Heart right ventricle (tissue), 16 donors: ENCODE data around the gene PRDM16. TPM values are rescaled to one million over a fixed set of nuclear protein-coding genes. Genes with fewer than 3 reads are reported as not detected.

Source experiments
- ATAC-seq, 8 donors: fragments of 200-7000 bp; cut with Tn5 transposase; one replicate each; pipeline ENCODE4 v1.9.1; 2020; ENCODE audit warnings: mild to moderate bottlenecking in 8 of 8, moderate library complexity in 8 of 8, moderate number of reproducible peaks in 1 of 8
- DNase-seq, 2 donors: peaks; one replicate each; pipeline ENCODE4 v3.0.0-alpha.2; 2020
- H3K27ac ChIP-seq, 10 donors: fragments of 200-600 bp; sonication (generic) in 2 of 10; one replicate each; pipeline versions ENCODE4 v1.5.0 to v1.8.0; 2020 to 2022; ENCODE audit warnings: mild to moderate bottlenecking in 3 of 10
- H3K27me3 ChIP-seq, 7 donors: fragments of 200-600 bp; one replicate each; pipeline ENCODE4 v1.8.0; 2021 to 2022; ENCODE audit warnings: mild to moderate bottlenecking in 2 of 7
- H3K36me3 ChIP-seq, 9 donors: fragments of 200-600 bp; sonication (generic) in 1 of 9; one replicate each; pipeline versions ENCODE4 v1.5.0 to v1.8.0; 2020 to 2022; ENCODE audit warnings: mild to moderate bottlenecking in 2 of 9
- H3K4me1 ChIP-seq, 9 donors: fragments of 200-600 bp; sonication (generic) in 1 of 9; one replicate each; pipeline versions ENCODE4 v1.5.0 to v1.8.0; 2020 to 2022; ENCODE audit warnings: mild to moderate bottlenecking in 4 of 9
- H3K4me3 ChIP-seq, 10 donors: fragments of 200-600 bp; sonication (generic) in 2 of 10; one replicate each; pipeline versions ENCODE4 v1.5.0 to v1.8.0; 2020 to 2022; ENCODE audit warnings: mild to moderate bottlenecking in 7 of 10, moderate library complexity in 2 of 10
- H3K9me3 ChIP-seq, 11 donors: fragments of 200-600 bp in 10 of 11; sonication (generic) in 2 of 11; one replicate each; pipeline versions ENCODE4 v1.5.0 to v1.8.0; 2013 to 2022; ENCODE audit warnings: mild to moderate bottlenecking in 2 of 11, control low read depth in 1 of 11, moderate library complexity in 1 of 11
- CTCF ChIP-seq, 9 donors: fragments of 200-600 bp; sonication (generic) in 2 of 9; IDR thresholded peaks; one replicate each; pipeline versions ENCODE4 v1.5.0 to v1.8.0; 2021 to 2022; ENCODE audit warnings: antibody characterized with exemption in 9 of 9, mild to moderate bottlenecking in 5 of 9, moderate library complexity in 1 of 9
- WGBS, 2 donors: extraction: QIAGEN DNeasy Blood & Tissue Kit; methylation state at CpG; one replicate each; pipeline ENCODE4 v1.1.7; 2013; ENCODE audit warnings: inconsistent platforms in 1 of 2; 5-methylcytosine and 5-hydroxymethylcytosine counted together
- intact Hi-C, 10 donors: fragments of 100-400 bp; cut with DNase I; formaldehyde crosslinking; loops; one replicate each; pipeline versions ENCODE4 v1.11.1 to v1.14.2; 2022
- polyA plus RNA-seq, 2 donors: library from polyadenylated mRNA; stranded (reverse); fragments of 200-250 nt; gene quantifications; one replicate each; pipeline ENCODE4 v1.2.3, GENCODE V29; 2013
- total RNA-seq, 10 donors: library from RNA; stranded (reverse); fragmentation: NEBNext Ultra II Directional in 3 of 10; extraction: Animal tissue kit (Norgen Biotek cat#: 25700) in 3 of 10; gene quantifications; one replicate each; pipeline versions ENCODE4 v1.2.1 to v1.2.4, GENCODE V29; 2021 to 2023
- donor health status: Arrhythmogenic right ventricular cardiomyopathy.
- donor health status: ischemic (EF 13 %, LVEDD 7.1; RV severe dilation, severe dysfunction).
- donor health status: healthy with polysubstance abuse.
- donor health status: DM: no; HTN: yes; CAD: no.
- donor health status: DM: no; HTN: no; CAD: no.
- donor health status: ischemic (EF 25% LVEDD 6.9; RV normal size, moderate dysfunction).
- donor health status: ischemic (EF 25% LVEDD 5.7; RV mildly dilated, moderate dysfunction).
- donor health status: healthy.
- donor health status: DM: yes; HTN: yes; CAD: no.
- donor health status: Ischemic cardiomyopathy.
- donor health status: ischemic (EF 35%, LVEDD 5.7; RV mildly dilated, moderate dysfunction).
- donor health status: nonischemic (EF 11% LVEDD 7.7; RV severe dilation, severe dysfunction).
- donor health status: DM: yes; HTN: yes; CAD: no.
- donor health status: PGD.
- donor health status: ischemic (EF 29% LVEDD 5.4; RV normal size, mild dysfunction).
- donor health status: nonischemic (EF 23%, LVEDD 6.1; RV moderate dilation, normal function).

Gene PRDM16
- total and polyA plus RNA-seq, 12 donors: 4.1 to 25.9 (median 14.8) TPM

DNA sequence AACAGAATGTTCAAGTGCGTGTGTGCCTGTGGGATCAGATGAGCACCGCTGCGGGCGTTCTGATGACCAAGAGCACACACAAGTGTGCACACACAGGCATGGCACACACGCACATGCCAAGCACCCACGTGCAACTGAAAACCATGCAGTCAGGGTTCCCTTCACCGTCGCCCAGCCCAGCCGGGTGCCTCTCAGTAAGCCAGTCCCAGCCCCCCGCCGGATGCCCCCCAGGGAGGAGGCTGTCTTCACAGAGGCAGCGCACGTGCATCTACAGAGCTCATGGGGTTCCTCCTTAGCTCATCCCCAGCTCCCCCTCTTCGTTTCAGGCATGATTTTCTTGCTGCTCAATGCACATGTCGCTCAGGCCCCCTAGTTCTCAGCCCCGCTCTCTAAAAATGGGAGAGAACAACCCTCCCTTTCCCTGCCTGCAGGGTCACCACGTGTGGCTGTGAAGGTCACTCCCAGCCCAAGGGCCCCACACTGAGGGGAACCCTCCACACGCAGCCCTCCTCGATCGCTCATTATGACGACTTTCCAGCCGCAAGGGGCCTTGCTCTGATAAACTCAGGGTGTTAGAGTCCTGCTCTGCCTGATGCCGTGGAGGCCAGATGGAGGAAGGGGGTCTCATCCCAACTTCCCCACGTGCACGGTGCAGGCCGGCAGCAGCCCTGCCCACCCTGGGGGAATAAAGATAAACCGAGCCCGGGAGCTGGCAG is 355.1 kb downstream of the PRDM16 start:
- Histone ChIP-seq H3K9me3 (no peaks in the 10 kb centered on the region), H3K4me3 (no peak overlapping the region), H3K27me3 (peaks cover 0 to 5% (median 0%) of the 10 kb centered on the region in 7 donors), H3K4me1 (peaks cover 11 to 42% (median 36%) of the 10 kb centered on the region in 9 donors), H3K27ac (peak overlapping the region; percentile 0 to 94 (median 84)), H3K36me3 (peaks cover 0 to 44% (median 0%) of the 10 kb centered on the region in 9 donors)
- 44 to 53% methylated on average over 28 of the region's 28 CpGs for WGBS, 2 donors
- ATAC-seq (peak in 6 of 8 donors; percentile 1 to 22 (median 10)), DNase-seq (no peak)
- intact Hi-C loops: loop anchor here in 9 of 10 donors (1.0 to 10.0 kb wide), 14 partner anchors 72 to 1012 kb away; partner anchors contain the start of genes PEX10 (in 5 of the 9) and PRDM16 (in 5 of the 9)
- TF ChIP-seq CTCF (IDR thresholded peaks at IDR 0.05): no peak

DNA sequence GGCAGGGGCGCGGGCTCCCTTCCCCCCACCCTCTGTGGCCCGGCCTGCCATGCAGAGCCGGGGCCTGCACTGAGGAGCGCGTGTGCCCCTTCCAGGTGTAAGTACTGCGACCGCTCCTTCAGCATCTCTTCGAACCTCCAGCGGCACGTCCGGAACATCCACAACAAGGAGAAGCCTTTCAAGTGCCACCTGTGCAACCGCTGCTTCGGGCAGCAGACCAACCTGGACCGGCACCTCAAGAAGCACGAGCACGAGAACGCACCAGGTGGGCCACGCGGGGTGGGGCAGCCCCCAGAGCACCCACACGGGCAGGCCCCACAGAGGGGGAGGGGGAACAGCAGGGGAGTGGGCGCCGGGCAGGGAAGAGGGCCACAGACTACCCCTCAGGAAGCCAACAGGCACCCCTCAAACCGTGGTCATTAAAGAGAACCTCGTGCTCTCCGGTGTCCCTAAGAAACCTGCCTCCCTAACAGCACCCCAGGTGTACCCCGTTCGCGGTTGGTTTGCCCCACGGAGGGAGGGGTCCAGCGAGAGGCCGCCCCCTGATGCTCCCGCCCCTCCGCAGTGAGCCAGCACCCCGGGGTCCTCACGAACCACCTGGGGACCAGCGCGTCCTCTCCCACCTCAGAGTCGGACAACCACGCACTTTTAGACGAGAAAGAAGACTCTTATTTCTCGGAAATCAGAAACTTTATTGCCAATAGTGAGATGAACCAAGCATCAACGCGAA is 356.6 kb downstream of the PRDM16 start:
- 91 to 93% methylated on average over 44 of the region's 44 CpGs for WGBS, 2 donors
- Histone ChIP-seq H3K4me3 (no peak overlapping the region), H3K27me3 (peaks cover 0 to 5% (median 0%) of the 10 kb centered on the region in 7 donors), H3K27ac (no peak overlapping the region), H3K4me1 (peaks cover 11 to 42% (median 32%) of the 10 kb centered on the region in 9 donors), H3K36me3 (peaks cover 0 to 34% (median 0%) of the 10 kb centered on the region in 9 donors), H3K9me3 (no peaks in the 10 kb centered on the region)
- TF ChIP-seq CTCF (IDR thresholded peaks at IDR 0.05): no peak
- ATAC-seq: no peak
- peak in 1 of 2 donors; percentile 7 for DNase-seq
- intact Hi-C loops: loop anchor here in 9 of 10 donors (2.0 to 10.0 kb wide), 10 partner anchors 141 to 1011 kb away; partner anchors contain the start of gene PEX10 (in 4 of the 9)

DNA sequence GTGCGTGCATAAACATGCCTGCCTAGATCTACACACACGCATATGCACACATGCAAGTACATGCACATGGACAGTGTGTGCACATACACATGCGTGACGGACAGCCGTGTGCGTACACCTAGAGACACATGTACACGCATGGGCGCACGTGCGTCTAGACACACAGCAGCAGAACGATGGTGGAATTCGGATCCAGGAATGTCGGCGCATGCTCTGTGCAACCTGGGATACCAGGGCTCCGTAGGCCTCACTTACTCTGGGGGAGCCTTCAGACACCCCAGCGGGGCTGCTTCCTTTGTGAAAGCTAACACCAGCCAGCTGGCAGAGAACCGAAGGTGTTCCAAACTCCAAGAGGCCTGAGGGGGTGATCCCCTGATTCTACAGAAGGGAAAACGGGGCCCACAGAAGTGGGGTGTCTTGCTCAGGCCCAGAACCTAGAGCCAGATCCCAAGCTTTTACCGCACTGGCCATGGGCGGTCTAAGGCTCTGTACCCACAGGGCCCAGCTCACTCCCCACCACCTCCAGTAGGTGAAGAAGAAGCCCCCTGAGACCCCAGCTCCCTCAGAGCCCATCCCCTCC is 358.0 kb downstream of the PRDM16 start:
- peak in 1 of 2 donors; percentile 3 for DNase-seq
- intact Hi-C loops: loop anchor here in 9 of 10 donors (5.0 to 10.0 kb wide), 7 partner anchors 142 to 1012 kb away; partner anchors contain the start of gene PEX10 (in 4 of the 9)

More for the DNA sequence above, 358.0 kb downstream of the PRDM16 start:
- H3K4me1 ChIP-seq: peaks cover 11 to 29% (median 26%) of the 10 kb centered on the region in 9 donors
- no peak overlapping the region for H3K4me3 ChIP-seq
- 91 to 92% methylated on average over 20 of the region's 20 CpGs for WGBS, 2 donors
- peaks cover 0 to 5% (median 0%) of the 10 kb centered on the region in 7 donors for H3K27me3 ChIP-seq
- H3K27ac ChIP-seq: no peak overlapping the region
- TF ChIP-seq CTCF (IDR thresholded peaks at IDR 0.05): no peak
- ATAC-seq: no peak
- H3K9me3 ChIP-seq: no peaks in the 10 kb centered on the region
- H3K36me3 ChIP-seq: peaks cover 0 to 36% (median 0%) of the 10 kb centered on the region in 9 donors
